GM23338 (cell line): ENCODE results near the gene ZFR2. TPM values are rescaled to one million over a fixed set of nuclear protein-coding genes. Genes with fewer than 3 reads are reported as not detected.

ENCODE experiments used
- ATAC-seq: fragments of 200-7000 bp; cut with Tn5 transposase; 3 replicates; pipeline ENCODE4 v1.9.1; 2020
- DNase-seq: peaks from one replicate; pipeline ENCODE4 v3.0.0-alpha.2; 2015; ENCODE audit warnings: low spot score
- H2AFZ ChIP-seq: fragments of 200-600 bp; sonication (generic); 2 replicates; pipeline ENCODE4 v1.8.0; 2016; ENCODE audit warnings: antibody characterized with exemption, mild to moderate bottlenecking, moderate library complexity
- H3F3A ChIP-seq: fragments of 200-600 bp; sonication (generic); replicated peaks from 2 replicates; pipeline ENCODE4 v1.8.0; 2017; ENCODE audit warnings: antibody characterized with exemption, mixed run types, low read depth
- H3K27ac ChIP-seq: fragments of 200-600 bp; sonication (generic); 2 replicates; pipeline ENCODE4 v1.6.1; 2016; ENCODE audit warnings: low read depth
- H3K27me3 ChIP-seq: fragments of 200-600 bp; sonication (generic); 2 replicates; pipeline ENCODE4 v1.8.0; 2016; ENCODE audit warnings: mild to moderate bottlenecking, mixed run types, moderate library complexity; ENCODE audit not compliant: insufficient read depth
- H3K36me3 ChIP-seq: fragments of 200-600 bp; sonication (generic); 2 replicates; pipeline ENCODE4 v1.8.0; 2016; ENCODE audit warnings: mild to moderate bottlenecking; ENCODE audit not compliant: insufficient read depth
- H3K4me1 ChIP-seq: fragments of 200-600 bp; sonication (generic); 2 replicates; pipeline ENCODE4 v1.8.0; 2016; ENCODE audit warnings: mild to moderate bottlenecking, moderate library complexity; ENCODE audit not compliant: insufficient read depth
- H3K4me2 ChIP-seq: fragments of 200-600 bp; sonication (generic); 2 replicates; pipeline ENCODE4 v1.7.1; 2017; ENCODE audit warnings: mixed run types
- H3K4me3 ChIP-seq: fragments of 200-600 bp; sonication (generic); 2 replicates; pipeline ENCODE4 v1.6.1; 2016; ENCODE audit warnings: mixed run types
- H3K79me2 ChIP-seq: fragments of 200-600 bp; sonication (generic); replicated peaks from 2 replicates; pipeline ENCODE4 v1.8.0; 2017; ENCODE audit warnings: mild to moderate bottlenecking; ENCODE audit not compliant: insufficient read depth
- H3K9me2 ChIP-seq: fragments of 200-600 bp; sonication (generic); 2 replicates; pipeline ENCODE4 v1.8.0; 2017; ENCODE audit not compliant: insufficient read depth
- H4K20me1 ChIP-seq: fragments of 200-600 bp; sonication (generic); replicated peaks from 2 replicates; pipeline ENCODE4 v1.8.0; 2017; ENCODE audit warnings: mild to moderate bottlenecking; ENCODE audit not compliant: insufficient read depth
- H3K27ac Mint-ChIP-seq: 2 replicates; pipeline ENCODE4 v1.8.0; 2020; ENCODE audit warnings: inconsistent platforms, mild to moderate bottlenecking, moderate library complexity, mixed read lengths
- H3K27me3 Mint-ChIP-seq: 3 replicates; pipeline ENCODE4 v1.8.0; 2022; ENCODE audit warnings: low read depth, mild to moderate bottlenecking, moderate library complexity, mixed read lengths, inconsistent platforms; ENCODE audit not compliant: insufficient read depth, poor library complexity
- H3K36me3 Mint-ChIP-seq: 3 replicates; pipeline ENCODE4 v1.8.0; 2021; ENCODE audit warnings: low read depth, mild to moderate bottlenecking, inconsistent platforms, moderate library complexity, mixed read lengths
- H3K4me1 Mint-ChIP-seq: 3 replicates; pipeline ENCODE4 v1.8.0; 2020; ENCODE audit warnings: mild to moderate bottlenecking, inconsistent platforms, mixed read lengths
- H3K4me3 Mint-ChIP-seq: 3 replicates; pipeline ENCODE4 v1.8.0; 2021; ENCODE audit warnings: moderate library complexity, mild to moderate bottlenecking, inconsistent platforms, mixed read lengths
- H3K9me3 Mint-ChIP-seq: 3 replicates; pipeline ENCODE4 v1.8.0; 2020; ENCODE audit warnings: moderate library complexity, mild to moderate bottlenecking, inconsistent platforms, mixed read lengths
- EZH2 ChIP-seq: fragments of 200-600 bp; sonication (generic); IDR thresholded peaks from one replicate; pipeline ENCODE4 v1.8.0; 2017; ENCODE audit warnings: antibody characterized with exemption, mild to moderate bottlenecking, low read depth; ENCODE audit not compliant: unreplicated experiment
- ZNF114 ChIP-seq: fragments of 250-450 bp; sonication (Bioruptor Pico); IDR thresholded peaks from 2 replicates; pipeline ENCODE4 v1.5.0; 2020; ENCODE audit warnings: mild to moderate bottlenecking, moderate library complexity
- ZNF331 ChIP-seq: fragments of 250-450 bp; sonication (Bioruptor Pico); IDR thresholded peaks from 2 replicates; pipeline ENCODE4 v1.5.0; 2020; ENCODE audit warnings: low read depth, mild to moderate bottlenecking, moderate library complexity
- ZNF462 ChIP-seq: fragments of 250-450 bp; sonication (Bioruptor Pico); IDR thresholded peaks from 2 replicates; pipeline ENCODE4 v1.5.0; 2020; ENCODE audit warnings: mild to moderate bottlenecking, moderate library complexity
- polyA plus RNA-seq: library from polyadenylated mRNA; unstranded; fragments of >200 nt; fragmentation: Nextera tagmentation; extraction: Ambion mirVana; gene quantifications from 2 replicates; pipeline ENCODE4 v1.2.1, GENCODE V29; 2016
- total RNA-seq: library from RNA; depleted of rRNA; stranded (reverse); fragments of >200 nt; shearing (Covaris generic); gene quantifications from 2 replicates; pipeline ENCODE4 v1.2.3, GENCODE V29; 2014
- TF ChIP-seq, protein P1 (sequence below): IDR thresholded peaks from one replicate; pipeline ENCODE4 v1.6.1; 2018; ENCODE audit warnings: antibody characterized with exemption; ENCODE audit not compliant: unreplicated experiment

ZFR2 gene
- total and polyA plus RNA-seq, 2 experiments from 2014 or later, result 15.8 to 31.3 TPM

DNA sequence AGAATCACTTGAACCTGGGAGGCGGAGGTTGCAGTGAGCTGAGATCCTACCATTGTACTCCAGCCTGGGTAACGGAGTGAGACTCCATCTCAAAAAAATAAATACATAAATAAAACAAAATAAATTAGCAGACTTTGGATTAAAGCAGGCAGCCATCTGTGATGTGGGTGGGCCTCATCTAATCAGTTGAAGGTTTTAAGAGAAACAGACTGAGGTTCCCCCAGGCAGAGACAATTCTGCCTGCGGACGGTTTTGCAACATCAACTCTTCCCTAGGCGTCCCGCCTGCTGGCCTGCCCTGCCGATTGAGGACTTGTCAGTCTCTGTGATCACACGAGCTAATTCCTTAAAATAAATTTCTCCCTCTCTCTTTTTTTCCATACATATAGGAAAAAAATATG, 35.4 kb upstream of the ZFR2 start (continued):
- no peak for TF ChIP-seq ZNF462 (CRISPR knock-in tag)

GRCh38 chr19:3902317-3902973, 33.6 kb upstream of the ZFR2 start:
- no peak for ATAC-seq
- Histone ChIP-seq H3K36me3 (peaks cover 18% of the 10 kb centered on the region), H3K9me2 (no peaks in the 10 kb centered on the region), H3K27ac (no peak overlapping the region), H3K4me3 (no peak overlapping the region), H3K79me2 (no peaks in the 10 kb centered on the region), H3K4me1 (no peaks in the 10 kb centered on the region), H3K4me2 (no peak overlapping the region), H3K27me3 (no peaks in the 10 kb centered on the region), H3F3A (no peaks in the 10 kb centered on the region), H4K20me1 (no peaks in the 10 kb centered on the region; the same call in none of the 2 replicates), H2AFZ (no peak overlapping the region)
- no peak overlapping the region for H3K27ac Mint-ChIP-seq
- peaks cover 28% of the 10 kb centered on the region for H3K36me3 Mint-ChIP-seq
- DNase-seq, result no peak
- H3K9me3 Mint-ChIP-seq, result peaks cover 9% of the 10 kb centered on the region
- H3K27me3 Mint-ChIP-seq, result peaks cover 7% of the 10 kb centered on the region
- no peaks in the 10 kb centered on the region for H3K4me1 Mint-ChIP-seq
- no peak overlapping the region for H3K4me3 Mint-ChIP-seq
- no peak for TF ChIP-seq ZNF331 (CRISPR knock-in tag)
- no peak for TF ChIP-seq EZH2
- TF ChIP-seq, protein P1, sequence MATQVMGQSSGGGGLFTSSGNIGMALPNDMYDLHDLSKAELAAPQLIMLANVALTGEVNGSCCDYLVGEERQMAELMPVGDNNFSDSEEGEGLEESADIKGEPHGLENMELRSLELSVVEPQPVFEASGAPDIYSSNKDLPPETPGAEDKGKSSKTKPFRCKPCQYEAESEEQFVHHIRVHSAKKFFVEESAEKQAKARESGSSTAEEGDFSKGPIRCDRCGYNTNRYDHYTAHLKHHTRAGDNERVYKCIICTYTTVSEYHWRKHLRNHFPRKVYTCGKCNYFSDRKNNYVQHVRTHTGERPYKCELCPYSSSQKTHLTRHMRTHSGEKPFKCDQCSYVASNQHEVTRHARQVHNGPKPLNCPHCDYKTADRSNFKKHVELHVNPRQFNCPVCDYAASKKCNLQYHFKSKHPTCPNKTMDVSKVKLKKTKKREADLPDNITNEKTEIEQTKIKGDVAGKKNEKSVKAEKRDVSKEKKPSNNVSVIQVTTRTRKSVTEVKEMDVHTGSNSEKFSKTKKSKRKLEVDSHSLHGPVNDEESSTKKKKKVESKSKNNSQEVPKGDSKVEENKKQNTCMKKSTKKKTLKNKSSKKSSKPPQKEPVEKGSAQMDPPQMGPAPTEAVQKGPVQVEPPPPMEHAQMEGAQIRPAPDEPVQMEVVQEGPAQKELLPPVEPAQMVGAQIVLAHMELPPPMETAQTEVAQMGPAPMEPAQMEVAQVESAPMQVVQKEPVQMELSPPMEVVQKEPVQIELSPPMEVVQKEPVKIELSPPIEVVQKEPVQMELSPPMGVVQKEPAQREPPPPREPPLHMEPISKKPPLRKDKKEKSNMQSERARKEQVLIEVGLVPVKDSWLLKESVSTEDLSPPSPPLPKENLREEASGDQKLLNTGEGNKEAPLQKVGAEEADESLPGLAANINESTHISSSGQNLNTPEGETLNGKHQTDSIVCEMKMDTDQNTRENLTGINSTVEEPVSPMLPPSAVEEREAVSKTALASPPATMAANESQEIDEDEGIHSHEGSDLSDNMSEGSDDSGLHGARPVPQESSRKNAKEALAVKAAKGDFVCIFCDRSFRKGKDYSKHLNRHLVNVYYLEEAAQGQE, result no peak
- no peak for TF ChIP-seq ZNF114
- no peak for TF ChIP-seq ZNF462 (CRISPR knock-in tag)
